Femur (tissue), 1 donor: ENCODE data around the gene PAX7.

Experiments used
- DNase-seq: peaks from one replicate; pipeline ENCODE4 v3.0.0-alpha.2; 2017

Gene PAX7

DNA sequence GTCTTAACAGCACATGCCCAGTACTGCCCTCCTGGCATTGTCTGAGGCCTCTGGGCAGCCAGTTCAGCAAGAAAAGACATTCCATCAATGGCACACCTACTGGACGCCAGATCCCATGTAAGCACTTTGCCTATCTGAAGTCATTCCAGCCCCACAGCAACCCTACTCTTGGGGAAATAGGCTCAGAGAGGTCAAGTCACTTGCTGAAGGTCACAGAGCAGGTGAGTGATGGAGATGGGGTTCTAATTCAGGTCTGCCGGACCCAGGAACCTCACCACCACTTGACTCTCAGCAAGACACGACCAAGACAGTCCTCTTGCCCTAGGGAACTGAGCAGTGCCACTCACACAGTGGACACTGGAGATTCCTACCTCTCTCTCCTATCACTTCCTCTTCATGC, 79.4 kb downstream of the PAX7 start:
- no peak for DNase-seq

DNA sequence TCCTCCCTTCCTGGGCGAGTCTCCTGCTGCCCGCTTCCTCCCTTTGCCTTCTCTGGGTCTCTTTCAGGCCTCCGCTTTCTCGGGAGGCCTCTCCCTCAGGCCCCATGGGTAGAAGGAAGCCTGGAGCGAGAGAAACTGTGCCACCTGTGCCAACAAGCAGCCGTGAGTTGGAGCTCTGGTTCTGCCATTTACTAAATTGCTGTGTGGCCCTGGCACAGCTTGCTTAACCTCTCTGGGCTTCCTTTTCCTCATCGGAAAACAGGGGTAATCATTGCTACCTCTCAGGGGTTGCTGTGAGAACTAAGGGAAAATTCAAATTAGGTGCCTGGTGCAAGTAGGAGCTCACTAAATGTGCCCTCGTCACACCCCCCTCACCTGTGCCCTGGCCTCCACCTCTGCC, 80.4 kb downstream of the PAX7 start:
- no peak for DNase-seq

DNA sequence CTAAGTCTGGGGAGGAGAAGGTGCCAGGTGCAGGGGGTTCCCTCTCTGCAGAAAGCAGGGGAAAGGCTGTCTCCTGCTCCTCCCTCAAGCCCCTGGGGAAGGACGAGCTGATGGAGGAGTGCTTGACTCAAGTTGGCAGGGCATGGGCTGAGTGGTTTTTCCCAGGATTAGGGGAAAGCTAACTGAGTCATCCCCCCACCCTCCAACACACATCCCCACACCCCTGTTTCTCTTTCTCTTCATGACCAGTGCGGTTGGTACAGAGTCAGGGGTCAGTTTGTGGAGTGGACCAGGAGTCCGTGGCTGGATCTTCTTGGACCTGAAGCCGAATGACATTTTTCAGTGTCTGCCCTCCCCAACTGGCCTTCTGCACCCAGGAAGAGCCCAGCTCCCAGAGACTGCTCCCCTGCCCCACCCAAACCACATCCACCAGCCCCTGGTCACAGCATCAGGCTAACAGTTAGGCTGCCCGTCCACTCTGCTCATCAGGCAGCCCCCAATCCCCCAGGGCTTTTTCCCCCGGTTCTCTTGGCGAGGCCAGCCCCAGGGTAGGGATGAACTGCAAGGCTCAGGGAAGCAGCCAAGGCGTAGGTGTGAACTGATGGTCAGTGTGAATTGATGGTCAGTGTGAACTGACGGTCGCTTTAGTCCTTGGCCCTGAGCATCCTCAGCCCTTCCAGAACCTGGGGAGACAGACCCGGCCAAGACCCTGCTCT, 81.0 kb downstream of the PAX7 start:
- no peak for DNase-seq

GRCh38 chr1:18712252-18712600, 81.6 kb downstream of the PAX7 start:
- peak; percentile 56 for DNase-seq

- no peak for DNase-seq
Observed at GRCh38 chr1:18714404-18715175, 83.9 kb downstream of the PAX7 start.

GRCh38 chr1:18716112-18716784, 85.6 kb downstream of the PAX7 start:
- no peak for DNase-seq

DNA sequence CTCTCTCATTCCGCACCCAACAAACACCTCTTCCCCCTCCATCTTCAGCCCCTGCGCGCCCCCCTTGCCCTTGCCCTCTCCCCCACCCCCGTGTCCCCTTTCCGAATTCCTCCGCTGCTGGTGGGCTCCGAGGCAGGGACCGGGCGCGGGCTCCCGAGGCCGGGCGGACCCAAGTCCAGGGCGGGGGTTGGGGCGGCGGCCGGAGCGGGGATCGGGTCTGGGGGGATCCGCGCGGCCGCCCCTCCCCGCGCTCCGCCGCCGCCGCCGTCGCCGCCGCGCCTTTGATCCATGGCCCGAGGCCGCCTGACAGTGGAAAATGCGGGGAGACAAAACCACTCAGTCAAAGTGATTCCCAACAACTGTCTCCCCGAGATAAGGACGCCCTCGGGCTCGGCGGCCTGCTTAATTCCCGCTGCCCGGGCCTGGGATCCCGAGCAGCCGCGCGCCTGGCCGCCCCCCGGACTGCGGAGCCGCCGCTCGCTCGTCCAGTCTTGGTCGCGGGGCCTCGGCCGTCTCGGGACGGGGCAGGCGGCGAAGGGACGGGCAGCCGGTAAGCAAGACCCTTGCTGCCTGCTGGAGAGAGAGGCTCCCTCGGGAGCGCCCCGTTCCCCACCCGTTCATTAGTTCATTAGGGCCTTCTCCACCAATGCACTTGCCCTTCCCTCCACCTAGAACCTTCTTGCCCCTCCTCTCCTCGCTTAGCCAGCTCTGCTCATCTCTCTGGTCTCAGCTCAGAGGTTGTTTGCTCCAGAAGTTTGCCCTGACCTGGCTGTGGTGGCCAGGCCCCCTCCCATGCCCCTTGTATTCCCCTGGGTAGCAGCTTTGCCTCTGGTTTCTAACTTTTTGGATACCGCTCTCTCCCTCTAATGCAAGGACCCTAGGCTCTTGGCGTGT, 86.4 kb downstream of the PAX7 start:
- DNase-seq = no peak

DNA sequence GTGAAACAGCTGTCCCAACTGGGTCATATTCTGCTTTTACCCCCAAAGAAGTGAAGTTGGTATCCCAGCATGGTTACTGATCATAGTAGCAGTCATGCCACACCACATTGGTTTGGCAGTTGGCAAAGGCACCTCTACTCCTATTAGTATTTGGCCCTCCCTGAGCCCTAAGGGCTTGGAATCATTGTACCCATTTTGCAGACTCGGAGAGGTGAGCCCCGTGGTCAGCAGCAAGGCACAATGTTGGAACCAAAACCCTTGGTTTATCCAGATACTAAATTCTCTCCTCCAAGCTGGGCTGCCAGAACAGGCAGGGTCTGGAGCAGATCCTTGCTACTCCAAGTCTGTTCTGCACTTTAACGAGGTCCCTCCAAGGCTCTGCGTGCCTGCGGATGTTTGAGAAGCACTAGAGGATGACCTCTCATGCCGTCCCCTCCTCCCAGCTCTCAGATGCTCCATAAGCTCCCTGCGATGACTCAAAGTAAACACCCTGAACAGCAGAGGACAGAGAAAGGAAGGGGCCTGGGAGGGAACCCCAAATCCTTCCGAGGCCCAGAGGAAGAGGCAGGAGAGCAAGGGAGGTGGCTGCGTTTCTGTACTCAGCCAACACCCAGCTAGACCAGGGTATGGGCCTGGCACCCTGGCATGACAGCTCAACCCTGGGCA, 89.3 kb downstream of the PAX7 start:
- no peak for DNase-seq

- no peak for DNase-seq
Observed at GRCh38 chr1:18721041-18721440, 90.4 kb downstream of the PAX7 start.

DNA sequence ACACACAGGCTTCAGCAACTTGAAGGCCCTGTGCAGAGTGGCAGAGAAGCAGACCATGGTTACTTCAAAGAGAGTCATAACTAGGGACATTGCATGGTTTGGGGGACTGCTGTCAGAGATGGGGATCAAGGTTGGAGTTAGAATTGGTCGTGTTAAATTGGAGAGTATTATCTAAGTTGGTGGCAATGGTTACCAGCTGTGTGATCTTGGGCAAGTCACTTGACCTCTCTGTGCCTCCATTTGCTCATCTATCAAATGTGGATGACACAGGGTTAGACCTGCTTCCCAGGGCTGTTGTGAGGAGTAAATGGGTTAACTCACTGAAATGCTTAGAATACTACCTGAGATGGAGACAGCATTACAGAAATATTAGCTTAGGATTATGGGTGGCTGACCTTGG, 91.1 kb downstream of the PAX7 start:
- no peak for DNase-seq

- no peak for DNase-seq
Observed at GRCh38 chr1:18722270-18722669, 91.6 kb downstream of the PAX7 start.

GRCh38 chr1:18723206-18723605, 92.6 kb downstream of the PAX7 start:
- no peak for DNase-seq

DNA sequence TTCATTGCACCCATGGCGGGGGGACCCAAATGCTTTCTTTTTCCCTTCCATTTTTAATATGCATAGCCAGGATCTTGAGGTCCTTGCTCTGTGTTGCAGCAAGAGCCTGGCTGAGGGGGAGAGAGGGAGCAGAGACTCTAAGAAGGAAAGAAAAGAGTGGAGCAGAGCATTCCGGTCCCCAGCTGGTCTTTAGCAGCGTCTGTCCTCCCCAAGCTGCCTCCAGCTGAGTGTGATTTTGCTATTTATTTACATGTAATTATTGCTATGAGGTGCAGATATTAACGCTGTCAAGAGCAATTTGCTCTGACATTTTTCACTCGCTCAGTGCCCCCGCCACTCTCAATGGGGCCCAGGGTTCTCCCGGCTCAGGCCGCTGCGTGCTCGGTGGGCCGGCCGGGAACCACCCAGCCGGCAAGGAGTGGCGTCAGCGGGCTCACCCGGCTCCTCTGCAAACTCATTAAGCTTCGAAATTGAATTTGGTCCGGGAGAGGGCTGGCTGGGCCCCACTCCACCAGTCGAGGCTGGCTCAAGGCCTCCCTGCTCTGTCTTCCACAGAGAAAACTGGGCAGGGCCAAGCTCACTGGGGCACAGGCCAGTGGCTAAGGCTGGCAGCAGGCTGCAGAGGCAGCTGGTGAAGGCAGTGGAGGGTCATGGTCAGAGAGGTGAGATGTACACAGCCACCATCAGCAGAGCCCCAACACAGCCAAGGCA, 93.2 kb downstream of the PAX7 start:
- peak; percentile 36 for DNase-seq

GRCh38 chr1:18724801-18725200, 94.2 kb downstream of the PAX7 start:
- no peak for DNase-seq

GRCh38 chr1:18725231-18725895, 94.7 kb downstream of the PAX7 start:
- DNase-seq = no peak

- no peak for DNase-seq
Observed at GRCh38 chr1:18726368-18726767, 95.7 kb downstream of the PAX7 start.

DNA sequence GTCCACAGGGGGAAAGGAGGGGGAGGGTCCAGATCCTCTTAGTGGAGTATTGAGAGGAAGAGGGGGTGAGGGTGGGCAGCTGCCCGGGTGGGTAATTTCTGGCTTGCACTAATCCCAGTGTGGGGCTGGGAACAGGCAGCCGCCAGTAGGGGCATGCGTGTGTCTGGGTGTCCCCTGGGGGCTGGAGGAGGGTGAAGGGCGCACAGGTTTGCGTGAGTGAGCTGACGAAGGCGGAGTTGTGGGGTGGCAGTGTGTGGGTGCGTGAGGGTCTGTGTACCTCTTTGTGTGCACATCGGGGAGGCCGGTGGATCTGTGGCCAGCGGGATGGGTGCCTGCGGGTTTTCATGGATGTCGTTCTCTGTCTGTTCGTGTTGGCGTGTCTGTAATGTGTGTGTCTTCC, 97.3 kb downstream of the PAX7 start:
- no peak for DNase-seq

GRCh38 chr1:18730321-18730720, 99.7 kb downstream of the PAX7 start:
- no peak for DNase-seq

GRCh38 chr1:18731148-18731547, 100.5 kb downstream of the PAX7 start:
- no peak for DNase-seq

DNA sequence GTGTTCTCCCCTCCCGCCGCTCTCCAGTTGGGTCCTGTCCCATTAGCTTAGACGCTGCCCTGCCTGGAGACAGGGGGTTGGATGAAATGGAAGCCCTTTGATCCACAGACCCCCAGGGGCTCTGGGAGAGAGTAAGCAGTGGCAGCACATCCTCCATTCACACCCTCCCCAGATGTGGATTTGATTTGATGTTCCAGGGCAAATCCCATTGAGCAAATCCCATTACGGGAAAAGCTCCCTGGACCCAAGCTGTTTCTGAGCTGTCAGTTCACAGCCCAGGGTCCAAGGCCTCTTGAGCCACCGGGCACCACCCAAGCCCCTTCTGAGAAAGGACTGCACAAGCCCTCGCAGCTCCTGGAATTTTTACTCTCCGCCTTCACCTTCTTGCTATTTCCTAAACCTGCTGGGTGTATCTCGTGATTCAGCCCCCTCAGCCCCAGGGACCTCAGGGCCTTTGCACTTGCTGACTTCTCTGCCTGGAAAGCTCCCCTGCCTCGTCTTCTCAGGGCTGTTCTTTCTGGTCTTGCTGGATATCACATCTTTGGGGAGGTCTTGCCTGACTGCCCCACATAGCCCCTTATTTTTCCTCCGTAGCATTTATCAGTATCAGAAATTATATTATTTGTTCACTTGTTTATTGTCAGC, 101.1 kb downstream of the PAX7 start:
- DNase-seq = no peak

DNA sequence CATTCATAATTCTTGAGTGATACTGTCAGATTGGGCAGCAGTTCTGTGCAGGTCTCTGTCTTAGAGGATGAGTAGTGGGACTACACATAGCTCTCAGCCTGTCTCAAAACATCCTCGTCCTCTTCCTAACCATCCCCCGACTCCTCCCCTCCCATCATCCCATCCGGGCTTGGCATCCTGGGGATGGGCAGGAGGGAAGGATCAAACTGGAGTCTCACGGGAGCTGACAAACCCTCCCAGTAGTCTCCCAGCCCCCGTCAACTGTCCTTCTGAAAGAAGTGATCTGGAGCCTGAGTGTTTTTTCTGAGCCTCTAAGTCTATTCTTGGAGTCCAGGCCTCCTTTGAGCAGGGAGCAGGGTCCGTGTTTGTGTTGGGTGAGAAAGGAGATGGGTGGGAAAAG, 102.0 kb downstream of the PAX7 start:
- DNase-seq = no peak
